IMR-90 (cell line): ENCODE measurements around the gene GOSR1. TPM values are rescaled to one million over a fixed set of nuclear protein-coding genes. Genes with fewer than 3 reads are reported as not detected.
"Not testable (repeated sequence)": the region's sequence is repeated elsewhere in the genome, so short reads cannot be mapped to it uniquely, and the experiment has no call there.

Source experiments
- ATAC-seq: fragments of 200-7000 bp; cut with Tn5 transposase; 2 replicates; pipeline ENCODE4 v1.9.1; 2020; ENCODE audit warnings: low read depth, mild to moderate bottlenecking, moderate library complexity
- BruUV-seq: library from RNA; stranded (reverse); fragments of 400-500 nt; replicated peaks from 2 replicates; lab custom pipeline; 2021; lab: Mats Ljungman, UMichigan
- CTCF ChIA-PET: fragments of 300-600 bp; formaldehyde crosslinking; extraction: SDS; loops from one replicate; lab custom pipeline; 2021; ENCODE audit warnings: antibody characterized with exemption; lab: Yijun Ruan, JAX
- POLR2A ChIA-PET: fragments of 300-600 bp; sonication (Branson Sonifier 250); formaldehyde crosslinking; loops from one replicate; lab custom pipeline; 2022; ENCODE audit warnings: antibody characterized with exemption; ENCODE audit not compliant: unreplicated experiment; lab: Charles Lee
- DNase-seq: peaks from one replicate; pipeline ENCODE4 v3.0.0; 2013
- H2AFZ ChIP-seq: replicated peaks from 2 replicates; pipeline ENCODE3; 2013; ENCODE audit warnings: low read length, mild to moderate bottlenecking; ENCODE audit not compliant: poor library complexity
- H2AK5ac ChIP-seq: 2 replicates; pipeline ENCODE4 v1.6.1; 2013; ENCODE audit warnings: low read depth, low read length, inconsistent platforms
- H2AK9ac ChIP-seq: replicated peaks from 2 replicates; pipeline ENCODE3; 2013; ENCODE audit warnings: mild to moderate bottlenecking, low read depth, low read length, moderate library complexity; ENCODE audit not compliant: poor library complexity
- H2BK120ac ChIP-seq: 2 replicates; pipeline ENCODE4 v1.6.1; 2013; ENCODE audit warnings: low read depth, low read length, inconsistent platforms
- H2BK15ac ChIP-seq: 3 replicates; pipeline ENCODE4 v1.6.1; 2013; ENCODE audit warnings: low read depth, low read length, inconsistent platforms
- H2BK20ac ChIP-seq: 2 replicates; pipeline ENCODE4 v1.6.1; 2013; ENCODE audit warnings: low read depth, mild to moderate bottlenecking, inconsistent platforms, low read length, moderate library complexity
- H2BK5ac ChIP-seq: 2 replicates; pipeline ENCODE4 v1.6.1; 2013; ENCODE audit warnings: mild to moderate bottlenecking, low read depth, low read length, inconsistent platforms; ENCODE audit not compliant: poor library complexity, severe bottlenecking
- H3K14ac ChIP-seq: replicated peaks from 2 replicates; pipeline ENCODE4 v1.6.1; 2013; ENCODE audit warnings: low read depth, low read length, inconsistent platforms
- H3K18ac ChIP-seq: 2 replicates; pipeline ENCODE4 v1.6.1; 2013; ENCODE audit warnings: low read depth, low read length, control low read depth
- H3K23ac ChIP-seq: 2 replicates; pipeline ENCODE4 v1.6.1; 2013; ENCODE audit warnings: low read depth, low read length, inconsistent platforms
- H3K27ac ChIP-seq: 2 replicates; pipeline ENCODE4 v1.5.1; 2013; ENCODE audit warnings: mild to moderate bottlenecking, control low read depth, low read length; ENCODE audit not compliant: insufficient read depth
- H3K27me3 ChIP-seq: 2 replicates; pipeline ENCODE4 v1.6.1; 2013; ENCODE audit warnings: low read length; ENCODE audit not compliant: control insufficient read depth, insufficient read depth
- H3K36me3 ChIP-seq: 2 replicates; pipeline ENCODE4 v1.6.1; 2013; ENCODE audit warnings: low read length, mixed read lengths; ENCODE audit not compliant: control insufficient read depth, insufficient read depth
- H3K4ac ChIP-seq: 2 replicates; pipeline ENCODE4 v1.6.1; 2013; ENCODE audit warnings: low read depth, low read length, inconsistent platforms
- H3K4me1 ChIP-seq: 2 replicates; pipeline ENCODE4 v1.6.1; 2013; ENCODE audit warnings: low read length, mixed read lengths; ENCODE audit not compliant: control insufficient read depth, insufficient read depth
- H3K4me2 ChIP-seq: 2 replicates; pipeline ENCODE4 v1.6.1; 2013; ENCODE audit warnings: low read depth, mild to moderate bottlenecking, control low read depth, low read length, moderate library complexity
- H3K4me3 ChIP-seq: 2 replicates; pipeline ENCODE4 v1.5.1; 2013; ENCODE audit warnings: low read depth, mild to moderate bottlenecking, control low read depth, low read length, moderate library complexity; ENCODE audit not compliant: insufficient read depth
- H3K56ac ChIP-seq: 2 replicates; pipeline ENCODE4 v1.6.1; 2013; ENCODE audit warnings: low read length, inconsistent platforms; ENCODE audit not compliant: insufficient read depth; ENCODE audit errors: extremely low read depth
- H3K79me1 ChIP-seq, 2 experiments: 2 replicates each; pipeline ENCODE4 v1.6.1; 2013; ENCODE audit warnings: low read length in 2 of 2, inconsistent platforms in 1 of 2, low read depth in 1 of 2
- H3K9ac ChIP-seq: 2 replicates; pipeline ENCODE4 v1.6.1; 2013; ENCODE audit warnings: low read depth, low read length, control low read depth
- H3K9me1 ChIP-seq: 2 replicates; pipeline ENCODE4 v1.6.1; 2013; ENCODE audit warnings: low read length, inconsistent platforms; ENCODE audit not compliant: insufficient read depth
- H3K9me3 ChIP-seq: 2 replicates; pipeline ENCODE4 v1.6.1; 2013; ENCODE audit warnings: low read length; ENCODE audit not compliant: control insufficient read depth, insufficient read depth
- H4K20me1 ChIP-seq: 2 replicates; pipeline ENCODE4 v1.6.1; 2013; ENCODE audit warnings: low read length, inconsistent platforms; ENCODE audit not compliant: insufficient read depth
- H4K5ac ChIP-seq: 2 replicates; pipeline ENCODE4 v1.6.1; 2013; ENCODE audit warnings: mild to moderate bottlenecking, low read depth, low read length, control low read depth
- H4K8ac ChIP-seq, 2 experiments: 2 replicates each; pipeline ENCODE4 v1.6.1; 2013; ENCODE audit warnings: low read depth in 2 of 2, low read length in 2 of 2, control low read depth in 1 of 2, inconsistent platforms in 1 of 2
- H4K91ac ChIP-seq: 2 replicates; pipeline ENCODE4 v1.6.1; 2013; ENCODE audit warnings: low read depth, low read length, inconsistent platforms; ENCODE audit not compliant: insufficient read depth
- dilution Hi-C: fragments of 300-500 bp; cut with HindIII; formaldehyde crosslinking; loops from one replicate; pipeline ENCODE4 v1.14.3; 2018; ENCODE audit warnings: low sequenced_read_pairs; ENCODE audit not compliant: unreplicated experiment
- in situ Hi-C: fragments of 300-500 bp; cut with MboI; formaldehyde crosslinking; loops from 3 replicates; pipeline ENCODE4 v1.14.3; 2019; ENCODE audit warnings: low sequenced_read_pairs, inconsistent platforms, mixed read lengths
- intact Hi-C: fragments of 100-400 bp; cut with micrococcal nuclease; formaldehyde crosslinking; loops from 2 replicates; pipeline ENCODE4 v1.10.0; 2022
- polyA plus RNA-seq, 3 experiments: library from polyadenylated mRNA; depleted of rRNA; stranded (reverse); fragments of >200 nt; gene quantifications; 2 replicates each; pipeline ENCODE4 v1.2.3, GENCODE V29; 2012; ENCODE audit warnings: low replicate concordance in 1 of 3
- total RNA-seq: library from RNA; depleted of rRNA; stranded (reverse); fragments of >200 nt; gene quantifications from 2 replicates; pipeline ENCODE4 v1.2.3, GENCODE V29; 2012

GOSR1 gene
- total and polyA plus RNA-seq, 2 of the 4 experiments (the other 2 are of a cell fraction) = 21.2 to 47.5 TPM

- not testable (repeated sequence) for H3K56ac ChIP-seq
Observed at GRCh38 chr17:30446640-30447039, 30.6 kb upstream of the GOSR1 start.

More at GRCh38 chr17:30446640-30447039, 30.6 kb upstream of the GOSR1 start:
- DNase-seq, BruUV-seq, H3K9me3 ChIP-seq, H2AK5ac ChIP-seq, H4K5ac ChIP-seq, H2AK9ac ChIP-seq, H3K14ac ChIP-seq, H3K36me3 ChIP-seq, intact Hi-C loops, H2BK15ac ChIP-seq, H3K18ac ChIP-seq, H2BK20ac ChIP-seq, in situ Hi-C loops, H3K27me3 ChIP-seq, H3K4ac ChIP-seq, H4K91ac ChIP-seq, POLR2A ChIA-PET, H4K20me1 ChIP-seq, H4K8ac ChIP-seq, H2AFZ ChIP-seq, H3K9me1 ChIP-seq, H3K4me3 ChIP-seq, CTCF ChIA-PET, H2BK5ac ChIP-seq, ATAC-seq, H3K4me2 ChIP-seq, H3K27ac ChIP-seq, dilution Hi-C loops, H3K4me1 ChIP-seq, H2BK120ac ChIP-seq, H3K9ac ChIP-seq, H3K23ac ChIP-seq: not testable (repeated sequence)
- H3K79me1 ChIP-seq = peaks cover 10 to 22% of the 10 kb centered on the region in 2 experiments; a peak in 3 of 4 replicates
